ENCODE measurements around the gene EXOSC5.
A peak's percentile ranks its signal among the peaks of the same experiment; 100 is the strongest.

The EXOSC5 gene

GRCh38 chr19:41434450-41434849 is 37.3 kb upstream of the EXOSC5 start:
- H3F3A ChIP-seq (ENCODE audit: low read depth) = no peaks in the 10 kb centered on the region
- no peak overlapping the region for H3K9ac ChIP-seq (ENCODE audit: low read depth, low read length, poor library complexity, severe bottlenecking)
- no peaks in the 10 kb centered on the region for H3K27me3 ChIP-seq (ENCODE audit: insufficient read depth, low read length, poor library complexity, severe bottlenecking)
- H3K36me3 ChIP-seq (ENCODE audit: insufficient read depth, low read length) = peaks cover 12% of the 10 kb centered on the region; the same call in 1 of the 2 replicates
- H4K20me1 ChIP-seq (ENCODE audit: insufficient read depth, low read length, poor library complexity, severe bottlenecking) = no peaks in the 10 kb centered on the region
- no peak overlapping the region for H3K4me2 ChIP-seq (ENCODE audit: low read depth, low read length, poor library complexity, severe bottlenecking)
- no peak overlapping the region for H2AFZ ChIP-seq (ENCODE audit: low read length)
- TF ChIP-seq CTCF (conservative IDR thresholded peaks at IDR 0.05; ENCODE audit: low read length) = no peak
- TF ChIP-seq EZH2phosphoT487 (IDR thresholded peaks at IDR 0.05; ENCODE audit: borderline replicate concordance) = no peak
- H3K79me2 ChIP-seq (ENCODE audit: insufficient read depth, low read length) = peaks cover 17% of the 10 kb centered on the region; the same call in 1 of the 2 replicates
- peaks cover 12% of the 10 kb centered on the region for H3K4me1 ChIP-seq (ENCODE audit: insufficient read depth, low read length, poor library complexity, severe bottlenecking)
- no peak overlapping the region for H3K4me3 ChIP-seq (ENCODE audit: low read length, poor library complexity, severe bottlenecking)
- no peaks in the 10 kb centered on the region for H3K9me2 ChIP-seq (replicated peaks; ENCODE audit: low read depth, low read length)
- no peaks in the 10 kb centered on the region for H3K9me3 ChIP-seq (ENCODE audit: insufficient read depth, low read depth, low read length)

- H3K9ac ChIP-seq (ENCODE audit: low read depth, low read length, poor library complexity, severe bottlenecking) = no peak overlapping the region
- TF ChIP-seq CTCF (conservative IDR thresholded peaks at IDR 0.05; ENCODE audit: low read length) = no peak
- no peak for TF ChIP-seq EZH2phosphoT487 (IDR thresholded peaks at IDR 0.05; ENCODE audit: borderline replicate concordance)
Observed at GRCh38 chr19:41433171-41433570, 36.0 kb upstream of the EXOSC5 start.

GRCh38 chr19:41431426-41432386 is 34.5 kb upstream of the EXOSC5 start:
- Histone ChIP-seq H3K4me2 (ENCODE audit: low read depth, low read length, poor library complexity, severe bottlenecking) (no peak overlapping the region), H3K27me3 (ENCODE audit: insufficient read depth, low read length, poor library complexity, severe bottlenecking) (no peaks in the 10 kb centered on the region), H3K9ac (ENCODE audit: low read depth, low read length, poor library complexity, severe bottlenecking) (no peak overlapping the region)

More at GRCh38 chr19:41433171-41433570, 36.0 kb upstream of the EXOSC5 start:
- Histone ChIP-seq H3K9me2 (replicated peaks; ENCODE audit: low read depth, low read length) (no peaks in the 10 kb centered on the region), H3K4me3 (ENCODE audit: low read length, poor library complexity, severe bottlenecking) (no peak overlapping the region), H3K4me2 (ENCODE audit: low read depth, low read length, poor library complexity, severe bottlenecking) (no peak overlapping the region), H3F3A (ENCODE audit: low read depth) (no peaks in the 10 kb centered on the region), H4K20me1 (ENCODE audit: insufficient read depth, low read length, poor library complexity, severe bottlenecking) (no peaks in the 10 kb centered on the region), H2AFZ (ENCODE audit: low read length) (no peak overlapping the region), H3K4me1 (ENCODE audit: insufficient read depth, low read length, poor library complexity, severe bottlenecking) (peaks cover 14% of the 10 kb centered on the region), H3K27me3 (ENCODE audit: insufficient read depth, low read length, poor library complexity, severe bottlenecking) (no peaks in the 10 kb centered on the region), H3K79me2 (ENCODE audit: insufficient read depth, low read length) (peaks cover 6% of the 10 kb centered on the region; the same call in 1 of the 2 replicates), H3K36me3 (ENCODE audit: insufficient read depth, low read length) (peaks cover 12% of the 10 kb centered on the region; the same call in 1 of the 2 replicates), H3K9me3 (ENCODE audit: insufficient read depth, low read depth, low read length) (no peaks in the 10 kb centered on the region)

More at GRCh38 chr19:41431426-41432386, 34.5 kb upstream of the EXOSC5 start:
- TF ChIP-seq EZH2phosphoT487 (IDR thresholded peaks at IDR 0.05; ENCODE audit: borderline replicate concordance) (no peak), CTCF (conservative IDR thresholded peaks at IDR 0.05; ENCODE audit: low read length) (peak; percentile 52)
- Histone ChIP-seq H3K36me3 (ENCODE audit: insufficient read depth, low read length) (peaks cover 12% of the 10 kb centered on the region; the same call in 1 of the 2 replicates), H3K4me1 (ENCODE audit: insufficient read depth, low read length, poor library complexity, severe bottlenecking) (peaks cover 18% of the 10 kb centered on the region), H3K4me3 (ENCODE audit: low read length, poor library complexity, severe bottlenecking) (no peak overlapping the region), H3K9me3 (ENCODE audit: insufficient read depth, low read depth, low read length) (no peaks in the 10 kb centered on the region), H3K9me2 (replicated peaks; ENCODE audit: low read depth, low read length) (no peaks in the 10 kb centered on the region), H3K79me2 (ENCODE audit: insufficient read depth, low read length) (no peaks in the 10 kb centered on the region), H3F3A (ENCODE audit: low read depth) (no peaks in the 10 kb centered on the region), H2AFZ (ENCODE audit: low read length) (no peak overlapping the region), H4K20me1 (ENCODE audit: insufficient read depth, low read length, poor library complexity, severe bottlenecking) (no peaks in the 10 kb centered on the region)
